Umbilical cord (tissue), 2 donors: ENCODE results near the gene FCN1. TPM values are rescaled to one million over a fixed set of nuclear protein-coding genes. Genes with fewer than 3 reads are reported as not detected.

Experiments
- DNase-seq: peaks from one replicate; pipeline ENCODE4 v3.0.0-alpha.2; 2015; ENCODE audit warnings: low spot score
- total RNA-seq: library from RNA; depleted of rRNA; stranded (reverse); fragments of >200 nt; gene quantifications from one replicate; pipeline ENCODE4 v1.2.3, GENCODE V29; 2014; ENCODE audit warnings: low replicate concordance; ENCODE audit not compliant: insufficient read depth

FCN1 gene
- total RNA-seq, 1 donor from 2014 or later: 3.6 TPM

- no peak for DNase-seq
These were observed 24.8 kb downstream of the FCN1 start for GRCh38 chr9:134892820-134893420.

- DNase-seq: no peak
These were observed 25.5 kb downstream of the FCN1 start for GRCh38 chr9:134892221-134892620.

- DNase-seq: no peak
These were observed 26.0 kb downstream of the FCN1 start for GRCh38 chr9:134891713-134892112.

- DNase-seq: no peak
These were observed 26.7 kb downstream of the FCN1 start for GRCh38 chr9:134891053-134891452.

GRCh38 chr9:134890155-134890495, 27.6 kb downstream of the FCN1 start:
- DNase-seq: no peak

GRCh38 chr9:134889386-134890154, 28.1 kb downstream of the FCN1 start:
- no peak for DNase-seq

- DNase-seq: no peak
These were observed 29.0 kb downstream of the FCN1 start for GRCh38 chr9:134888603-134889190.

GRCh38 chr9:134887686-134888602, 29.8 kb downstream of the FCN1 start:
- DNase-seq: no peak

GRCh38 chr9:134887219-134887618, 30.5 kb downstream of the FCN1 start:
- DNase-seq: no peak

- DNase-seq: no peak
These were observed 31.2 kb downstream of the FCN1 start for GRCh38 chr9:134886413-134886913.

- DNase-seq: no peak
These were observed 31.9 kb downstream of the FCN1 start for GRCh38 chr9:134885679-134886412.

- no peak for DNase-seq
These were observed 32.6 kb downstream of the FCN1 start for GRCh38 chr9:134885001-134885678.

GRCh38 chr9:134884492-134884891, 33.2 kb downstream of the FCN1 start:
- no peak for DNase-seq

GRCh38 chr9:134883040-134883782, 34.5 kb downstream of the FCN1 start:
- no peak for DNase-seq

- no peak for DNase-seq
These were observed 35.4 kb downstream of the FCN1 start for GRCh38 chr9:134882204-134882785.

GRCh38 chr9:134881313-134881670, 36.4 kb downstream of the FCN1 start:
- no peak for DNase-seq

GRCh38 chr9:134880484-134881312, 37.0 kb downstream of the FCN1 start, which contains the start of gene FCN2:
TSS of gene FCN2 (plus strand) at chr9:134880810. CDS start at chr9:134880822, 12 bp downstream.
- DNase-seq: no peak
